Measurements from ENCODE around the gene MCF2L. TPM values are rescaled to one million over a fixed set of nuclear protein-coding genes. Genes with fewer than 3 reads are reported as not detected.

The MCF2L gene
- total and polyA plus RNA-seq, 2 experiments from 2014 or later: 4.8 to 25.6 TPM

DNA sequence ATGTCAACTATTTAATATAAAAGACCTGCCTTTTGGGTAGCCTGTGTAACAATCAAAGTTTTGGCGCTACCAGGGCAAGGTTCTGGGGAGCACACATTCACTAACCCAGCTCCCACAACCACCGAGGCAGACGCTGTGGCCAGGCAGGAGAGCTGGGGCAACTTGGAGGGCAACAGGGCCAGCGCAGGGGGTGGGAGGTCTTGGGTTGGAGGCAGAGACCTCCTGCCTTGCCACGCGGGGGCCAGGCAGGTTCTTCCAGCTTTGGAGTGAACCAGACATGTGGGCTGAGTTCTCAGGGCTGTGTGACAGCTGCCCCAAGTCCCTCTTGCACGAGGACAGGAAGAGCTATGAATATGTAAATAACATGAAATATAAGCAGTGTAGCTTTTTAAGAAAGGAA is 30.3 kb upstream of the MCF2L start (continued):
- TF ChIP-seq, protein P1, sequence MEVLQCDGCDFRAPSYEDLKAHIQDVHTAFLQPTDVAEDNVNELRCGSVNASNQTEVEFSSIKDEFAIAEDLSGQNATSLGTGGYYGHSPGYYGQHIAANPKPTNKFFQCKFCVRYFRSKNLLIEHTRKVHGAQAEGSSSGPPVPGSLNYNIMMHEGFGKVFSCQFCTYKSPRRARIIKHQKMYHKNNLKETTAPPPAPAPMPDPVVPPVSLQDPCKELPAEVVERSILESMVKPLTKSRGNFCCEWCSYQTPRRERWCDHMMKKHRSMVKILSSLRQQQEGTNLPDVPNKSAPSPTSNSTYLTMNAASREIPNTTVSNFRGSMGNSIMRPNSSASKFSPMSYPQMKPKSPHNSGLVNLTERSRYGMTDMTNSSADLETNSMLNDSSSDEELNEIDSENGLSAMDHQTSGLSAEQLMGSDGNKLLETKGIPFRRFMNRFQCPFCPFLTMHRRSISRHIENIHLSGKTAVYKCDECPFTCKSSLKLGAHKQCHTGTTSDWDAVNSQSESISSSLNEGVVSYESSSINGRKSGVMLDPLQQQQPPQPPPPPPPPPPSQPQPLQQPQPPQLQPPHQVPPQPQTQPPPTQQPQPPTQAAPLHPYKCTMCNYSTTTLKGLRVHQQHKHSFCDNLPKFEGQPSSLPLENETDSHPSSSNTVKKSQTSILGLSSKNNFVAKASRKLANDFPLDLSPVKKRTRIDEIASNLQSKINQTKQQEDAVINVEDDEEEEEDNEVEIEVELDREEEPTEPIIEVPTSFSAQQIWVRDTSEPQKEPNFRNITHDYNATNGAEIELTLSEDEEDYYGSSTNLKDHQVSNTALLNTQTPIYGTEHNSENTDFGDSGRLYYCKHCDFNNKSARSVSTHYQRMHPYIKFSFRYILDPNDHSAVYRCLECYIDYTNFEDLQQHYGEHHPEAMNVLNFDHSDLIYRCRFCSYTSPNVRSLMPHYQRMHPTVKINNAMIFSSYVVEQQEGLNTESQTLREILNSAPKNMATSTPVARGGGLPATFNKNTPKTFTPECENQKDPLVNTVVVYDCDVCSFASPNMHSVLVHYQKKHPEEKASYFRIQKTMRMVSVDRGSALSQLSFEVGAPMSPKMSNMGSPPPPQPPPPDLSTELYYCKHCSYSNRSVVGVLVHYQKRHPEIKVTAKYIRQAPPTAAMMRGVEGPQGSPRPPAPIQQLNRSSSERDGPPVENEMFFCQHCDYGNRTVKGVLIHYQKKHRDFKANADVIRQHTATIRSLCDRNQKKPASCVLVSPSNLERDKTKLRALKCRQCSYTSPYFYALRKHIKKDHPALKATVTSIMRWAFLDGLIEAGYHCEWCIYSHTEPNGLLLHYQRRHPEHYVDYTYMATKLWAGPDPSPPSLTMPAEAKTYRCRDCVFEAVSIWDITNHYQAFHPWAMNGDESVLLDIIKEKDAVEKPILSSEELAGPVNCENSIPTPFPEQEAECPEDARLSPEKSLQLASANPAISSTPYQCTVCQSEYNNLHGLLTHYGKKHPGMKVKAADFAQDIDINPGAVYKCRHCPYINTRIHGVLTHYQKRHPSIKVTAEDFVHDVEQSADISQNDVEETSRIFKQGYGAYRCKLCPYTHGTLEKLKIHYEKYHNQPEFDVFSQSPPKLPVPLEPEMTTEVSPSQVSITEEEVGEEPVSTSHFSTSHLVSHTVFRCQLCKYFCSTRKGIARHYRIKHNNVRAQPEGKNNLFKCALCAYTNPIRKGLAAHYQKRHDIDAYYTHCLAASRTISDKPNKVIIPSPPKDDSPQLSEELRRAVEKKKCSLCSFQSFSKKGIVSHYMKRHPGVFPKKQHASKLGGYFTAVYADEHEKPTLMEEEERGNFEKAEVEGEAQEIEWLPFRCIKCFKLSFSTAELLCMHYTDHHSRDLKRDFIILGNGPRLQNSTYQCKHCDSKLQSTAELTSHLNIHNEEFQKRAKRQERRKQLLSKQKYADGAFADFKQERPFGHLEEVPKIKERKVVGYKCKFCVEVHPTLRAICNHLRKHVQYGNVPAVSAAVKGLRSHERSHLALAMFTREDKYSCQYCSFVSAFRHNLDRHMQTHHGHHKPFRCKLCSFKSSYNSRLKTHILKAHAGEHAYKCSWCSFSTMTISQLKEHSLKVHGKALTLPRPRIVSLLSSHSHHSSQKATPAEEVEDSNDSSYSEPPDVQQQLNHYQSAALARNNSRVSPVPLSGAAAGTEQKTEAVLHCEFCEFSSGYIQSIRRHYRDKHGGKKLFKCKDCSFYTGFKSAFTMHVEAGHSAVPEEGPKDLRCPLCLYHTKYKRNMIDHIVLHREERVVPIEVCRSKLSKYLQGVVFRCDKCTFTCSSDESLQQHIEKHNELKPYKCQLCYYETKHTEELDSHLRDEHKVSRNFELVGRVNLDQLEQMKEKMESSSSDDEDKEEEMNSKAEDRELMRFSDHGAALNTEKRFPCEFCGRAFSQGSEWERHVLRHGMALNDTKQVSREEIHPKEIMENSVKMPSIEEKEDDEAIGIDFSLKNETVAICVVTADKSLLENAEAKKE (CRISPR knock-in tag; IDR thresholded peaks at IDR 0.05): no peak
- TF ChIP-seq POLR2AphosphoS5 (IDR thresholded peaks at IDR 0.05; ENCODE audit: low read depth): no peak
- TF ChIP-seq ZNF331 (CRISPR knock-in tag; IDR thresholded peaks at IDR 0.05; ENCODE audit: low read depth): no peak
- no peak for TF ChIP-seq JUNB (IDR thresholded peaks at IDR 0.05; ENCODE audit: unreplicated experiment)
- TF ChIP-seq EZH2phosphoT487 (IDR thresholded peaks at IDR 0.05; ENCODE audit: unreplicated experiment): no peak

DNA sequence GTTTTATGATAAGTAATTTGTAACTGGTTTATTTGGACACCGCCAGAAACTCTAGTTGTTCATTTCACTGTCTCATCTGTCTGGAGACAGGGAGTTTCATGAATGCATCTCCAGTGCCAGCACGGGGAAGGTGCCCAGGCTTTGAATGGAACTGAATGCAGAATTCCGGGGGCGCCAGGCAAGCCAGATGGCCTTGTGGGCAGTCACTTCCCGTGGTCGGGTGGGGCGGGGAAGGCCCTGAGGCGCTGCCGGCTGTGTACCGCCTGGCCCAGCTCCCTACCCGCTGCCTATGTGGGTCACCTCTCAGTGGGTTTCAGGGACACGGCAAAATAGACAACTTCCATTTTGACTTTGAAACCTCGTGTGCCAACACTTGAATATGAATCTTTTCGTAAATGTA is 28.8 kb upstream of the MCF2L start:
- H3K27me3 Mint-ChIP-seq (ENCODE audit: insufficient read depth, low read depth, poor library complexity): peaks cover 6% of the 10 kb centered on the region
- H3K27ac Mint-ChIP-seq: no peak overlapping the region
- no peak overlapping the region for H3K4me3 ChIP-seq
- no peak overlapping the region for H3K27ac ChIP-seq (ENCODE audit: low read depth)
- no peak overlapping the region for H2AFZ ChIP-seq
- no peaks in the 10 kb centered on the region for H3K36me3 ChIP-seq (ENCODE audit: insufficient read depth)
- H3K4me1 Mint-ChIP-seq: peaks cover 8% of the 10 kb centered on the region
- TF ChIP-seq, protein P2, sequence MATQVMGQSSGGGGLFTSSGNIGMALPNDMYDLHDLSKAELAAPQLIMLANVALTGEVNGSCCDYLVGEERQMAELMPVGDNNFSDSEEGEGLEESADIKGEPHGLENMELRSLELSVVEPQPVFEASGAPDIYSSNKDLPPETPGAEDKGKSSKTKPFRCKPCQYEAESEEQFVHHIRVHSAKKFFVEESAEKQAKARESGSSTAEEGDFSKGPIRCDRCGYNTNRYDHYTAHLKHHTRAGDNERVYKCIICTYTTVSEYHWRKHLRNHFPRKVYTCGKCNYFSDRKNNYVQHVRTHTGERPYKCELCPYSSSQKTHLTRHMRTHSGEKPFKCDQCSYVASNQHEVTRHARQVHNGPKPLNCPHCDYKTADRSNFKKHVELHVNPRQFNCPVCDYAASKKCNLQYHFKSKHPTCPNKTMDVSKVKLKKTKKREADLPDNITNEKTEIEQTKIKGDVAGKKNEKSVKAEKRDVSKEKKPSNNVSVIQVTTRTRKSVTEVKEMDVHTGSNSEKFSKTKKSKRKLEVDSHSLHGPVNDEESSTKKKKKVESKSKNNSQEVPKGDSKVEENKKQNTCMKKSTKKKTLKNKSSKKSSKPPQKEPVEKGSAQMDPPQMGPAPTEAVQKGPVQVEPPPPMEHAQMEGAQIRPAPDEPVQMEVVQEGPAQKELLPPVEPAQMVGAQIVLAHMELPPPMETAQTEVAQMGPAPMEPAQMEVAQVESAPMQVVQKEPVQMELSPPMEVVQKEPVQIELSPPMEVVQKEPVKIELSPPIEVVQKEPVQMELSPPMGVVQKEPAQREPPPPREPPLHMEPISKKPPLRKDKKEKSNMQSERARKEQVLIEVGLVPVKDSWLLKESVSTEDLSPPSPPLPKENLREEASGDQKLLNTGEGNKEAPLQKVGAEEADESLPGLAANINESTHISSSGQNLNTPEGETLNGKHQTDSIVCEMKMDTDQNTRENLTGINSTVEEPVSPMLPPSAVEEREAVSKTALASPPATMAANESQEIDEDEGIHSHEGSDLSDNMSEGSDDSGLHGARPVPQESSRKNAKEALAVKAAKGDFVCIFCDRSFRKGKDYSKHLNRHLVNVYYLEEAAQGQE (IDR thresholded peaks at IDR 0.05; ENCODE audit: unreplicated experiment): no peak
- TF ChIP-seq NANOG (IDR thresholded peaks at IDR 0.05; ENCODE audit: borderline replicate concordance): no peak
- H3K9me2 ChIP-seq (ENCODE audit: insufficient read depth): no peaks in the 10 kb centered on the region
- H3F3A ChIP-seq (replicated peaks; ENCODE audit: low read depth): no peaks in the 10 kb centered on the region
- H3K27me3 ChIP-seq (ENCODE audit: insufficient read depth): no peaks in the 10 kb centered on the region
- DNase-seq (ENCODE audit: low spot score) (no peak), ATAC-seq (no peak)
- H3K4me3 Mint-ChIP-seq: no peak overlapping the region
- H3K79me2 ChIP-seq (replicated peaks; ENCODE audit: insufficient read depth): no peaks in the 10 kb centered on the region
- H4K20me1 ChIP-seq (replicated peaks; ENCODE audit: insufficient read depth): no peaks in the 10 kb centered on the region; the same call in 1 of the 2 replicates
- H3K9me3 Mint-ChIP-seq: peaks cover 10% of the 10 kb centered on the region
- no peak overlapping the region for H3K4me2 ChIP-seq
- H3K4me1 ChIP-seq (ENCODE audit: insufficient read depth): no peaks in the 10 kb centered on the region
- H3K36me3 Mint-ChIP-seq (ENCODE audit: low read depth): peaks cover 7% of the 10 kb centered on the region
